HG03103 (cell line): ENCODE results near the gene LAMP1.
A peak's percentile ranks its signal among the peaks of the same experiment; 100 is the strongest.
"Not testable (repeated sequence)": the region's sequence is repeated elsewhere in the genome, so short reads cannot be mapped to it uniquely, and the experiment has no call there.

ENCODE experiments used
- ATAC-seq: cut with Tn5 transposase; IDR thresholded peaks from one replicate; pipeline ENCODE4 v1.9.1; 2021; ENCODE audit warnings: low read depth; ENCODE audit not compliant: unreplicated experiment

Gene LAMP1

GRCh38 chr13:113295776-113296175, 1.3 kb upstream of the LAMP1 start:
- no peak for ATAC-seq

DNA sequence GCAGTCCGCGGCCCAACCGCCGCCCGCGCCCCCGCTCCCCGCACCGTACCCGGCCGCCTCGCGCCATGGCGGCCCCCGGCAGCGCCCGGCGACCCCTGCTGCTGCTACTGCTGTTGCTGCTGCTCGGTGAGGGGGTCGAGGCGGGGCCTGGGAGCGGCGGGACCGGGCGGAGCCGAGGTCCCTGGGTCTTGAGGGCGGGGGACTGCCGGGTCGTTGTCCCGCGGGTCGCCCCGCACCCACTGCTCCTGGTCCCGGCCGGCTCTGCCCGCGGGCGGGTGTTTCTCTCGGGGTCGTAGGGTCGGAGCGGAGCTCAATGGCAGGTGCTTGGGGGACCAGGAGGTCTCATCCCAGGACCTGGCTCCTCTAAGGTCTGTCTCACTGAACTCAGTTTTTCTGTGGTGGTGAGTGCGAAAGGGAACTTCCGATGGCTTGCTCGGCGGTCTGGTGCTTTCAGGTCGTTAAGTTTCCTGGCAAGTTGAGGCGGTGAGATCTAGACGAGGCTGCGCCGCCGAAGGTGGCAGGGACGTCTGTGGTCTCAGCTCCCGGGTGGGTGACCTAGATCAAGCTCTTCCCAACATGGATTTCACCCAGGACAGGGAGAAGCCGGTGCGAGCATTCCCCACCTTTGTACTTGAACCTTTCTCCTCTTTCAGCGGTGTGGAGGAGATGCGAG, 467 bp downstream of the LAMP1 start:
- peak; percentile 18 for ATAC-seq

- no peak for ATAC-seq
Measured at GRCh38 chr13:113298043-113298945, 1.3 kb downstream of the LAMP1 start.

DNA sequence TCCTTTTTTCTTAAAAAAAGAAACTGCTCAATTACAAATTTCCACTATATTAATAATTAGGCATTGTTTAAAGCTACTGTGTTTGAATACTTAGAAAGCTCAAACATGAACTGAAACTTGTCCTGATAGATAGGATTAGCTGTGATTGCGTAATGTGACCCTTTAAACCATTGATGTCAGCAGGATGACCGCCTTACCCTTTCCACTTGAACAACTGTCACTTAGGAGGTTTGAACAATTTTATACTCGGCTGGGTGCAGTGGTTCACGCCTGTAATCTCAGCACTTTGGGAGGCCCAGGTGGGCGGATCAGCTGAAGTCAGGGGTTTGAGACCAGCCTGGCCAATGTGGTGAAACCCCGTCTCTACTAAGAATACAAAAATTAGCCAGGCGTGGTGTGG, 2.9 kb downstream of the LAMP1 start:
- ATAC-seq = no peak

DNA sequence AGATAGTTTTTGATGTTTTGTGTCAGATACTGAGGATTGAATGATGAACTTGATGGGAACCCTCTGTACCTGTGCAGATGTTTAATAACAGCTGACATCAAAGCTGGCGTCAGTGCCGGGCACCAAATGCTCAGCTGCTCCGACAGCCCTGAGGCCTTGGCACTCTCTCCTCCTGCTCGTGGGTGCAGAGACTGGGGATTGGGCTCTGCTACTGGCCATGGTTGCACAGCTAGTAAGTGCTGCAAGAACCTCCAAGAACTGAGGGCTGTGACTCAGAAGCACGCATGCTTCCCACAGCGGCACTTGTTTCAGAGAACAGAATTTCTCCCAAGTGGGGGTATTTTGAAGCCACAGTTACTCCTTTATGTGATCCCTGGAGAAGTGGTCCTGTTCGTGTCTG, 5.9 kb downstream of the LAMP1 start:
- no peak for ATAC-seq

DNA sequence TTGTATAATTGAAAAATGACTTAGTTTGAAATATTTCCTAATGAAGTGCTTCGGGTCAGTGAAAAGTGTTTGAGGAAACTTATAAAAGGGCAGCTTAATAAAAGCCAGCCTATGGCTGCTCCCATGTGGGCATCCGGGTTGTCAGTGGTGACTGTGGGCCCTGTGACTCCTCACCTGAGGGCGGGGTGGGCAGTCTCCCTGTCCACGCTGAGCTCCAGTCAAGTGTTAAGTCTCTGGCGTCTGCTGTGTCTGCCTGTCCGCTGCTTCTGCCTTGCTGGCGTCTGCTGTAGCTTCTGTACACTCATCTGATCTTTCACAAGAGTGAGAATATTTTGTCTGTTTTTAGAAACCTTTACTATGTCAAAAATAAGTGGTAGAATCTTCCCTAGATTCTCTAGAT, 7.1 kb downstream of the LAMP1 start:
- ATAC-seq = no peak

- ATAC-seq = no peak
Measured at GRCh38 chr13:113305208-113305607, 8.2 kb downstream of the LAMP1 start.

DNA sequence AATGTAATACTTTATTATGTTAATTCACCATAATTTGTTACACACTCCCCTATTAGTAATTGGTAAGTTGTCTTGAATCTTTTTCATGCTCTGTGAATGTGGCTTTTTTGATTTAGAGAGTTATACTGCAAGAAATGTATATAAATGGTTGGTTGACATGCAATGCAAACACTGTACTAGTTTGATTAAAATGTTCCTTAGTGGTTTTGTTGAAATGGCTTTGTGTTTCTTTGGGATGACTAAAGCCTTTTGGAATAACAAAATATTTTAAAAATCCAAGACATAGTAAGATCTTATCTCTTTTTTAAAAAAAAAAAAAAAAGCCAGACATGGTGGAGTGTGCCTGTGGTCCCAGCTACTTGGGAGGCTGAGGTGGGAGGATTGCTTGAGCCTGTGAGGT, 10.5 kb downstream of the LAMP1 start:
- ATAC-seq = no peak

- no peak for ATAC-seq
Measured at GRCh38 chr13:113309473-113309872, 12.4 kb downstream of the LAMP1 start.

- ATAC-seq = not testable (repeated sequence)
Measured at GRCh38 chr13:113314112-113314511, 17.1 kb downstream of the LAMP1 start.

- ATAC-seq = not testable (repeated sequence)
Measured at GRCh38 chr13:113314895-113315470, 17.9 kb downstream of the LAMP1 start.

DNA sequence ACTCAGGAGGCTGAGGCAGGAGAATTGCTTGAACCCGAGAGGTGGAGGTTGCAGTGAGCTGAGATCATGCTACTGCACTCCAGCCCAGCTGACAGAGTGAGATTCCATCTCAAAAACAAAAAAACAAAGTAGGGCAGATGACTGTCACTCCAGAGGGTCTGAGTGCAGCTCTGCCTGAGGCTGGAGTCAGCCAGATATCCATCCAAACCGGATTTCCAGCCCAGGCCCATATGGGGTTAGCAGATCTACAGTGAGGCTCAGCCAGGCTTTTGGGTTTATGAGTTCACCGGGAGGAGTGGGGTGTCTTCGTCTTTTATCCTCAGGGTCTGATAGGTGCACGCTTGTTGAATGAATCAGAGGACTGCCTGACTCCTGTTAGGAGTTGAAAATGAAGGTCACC, 19.0 kb downstream of the LAMP1 start:
- ATAC-seq = no peak

DNA sequence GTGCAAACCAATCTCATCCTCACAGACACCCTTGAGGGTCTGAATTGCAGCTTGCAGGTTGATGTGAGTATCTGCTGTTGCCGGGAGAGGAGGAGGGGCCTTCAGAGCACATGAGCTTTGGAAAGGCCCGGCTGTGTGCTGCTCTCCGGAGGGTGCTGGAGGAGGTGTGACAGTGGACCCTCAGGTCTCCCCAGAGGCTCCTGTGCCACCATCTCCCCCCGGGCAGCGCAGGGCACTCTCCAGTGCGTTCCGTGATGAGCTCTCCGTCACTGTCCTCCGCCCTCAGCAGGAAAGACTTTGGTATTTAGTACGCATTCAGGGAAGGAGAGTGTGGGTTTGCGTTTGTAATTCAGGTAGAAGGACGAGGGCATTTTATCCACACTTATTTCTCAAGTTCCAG, 20.0 kb downstream of the LAMP1 start:
- ATAC-seq = no peak

DNA sequence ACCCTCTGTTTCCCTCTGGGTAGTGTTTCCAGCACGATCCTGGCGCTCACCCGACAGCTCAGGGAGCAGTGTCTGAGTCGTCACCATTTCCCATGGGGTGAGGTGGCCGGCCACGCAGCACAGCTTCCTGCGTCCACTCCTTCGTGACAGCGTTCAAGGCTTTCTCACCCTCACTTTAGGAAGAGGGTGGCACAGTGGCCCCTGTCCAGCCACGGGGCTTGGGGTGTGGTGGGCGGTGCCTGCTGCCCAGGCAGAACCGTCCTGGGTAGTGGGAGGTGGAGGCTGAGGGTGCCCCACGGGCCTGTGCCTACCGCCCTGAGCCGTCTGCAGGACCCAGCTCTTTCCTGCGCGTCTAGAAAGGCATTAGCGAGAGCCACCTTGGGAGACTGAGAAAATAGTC, 21.9 kb downstream of the LAMP1 start:
- no peak for ATAC-seq

DNA sequence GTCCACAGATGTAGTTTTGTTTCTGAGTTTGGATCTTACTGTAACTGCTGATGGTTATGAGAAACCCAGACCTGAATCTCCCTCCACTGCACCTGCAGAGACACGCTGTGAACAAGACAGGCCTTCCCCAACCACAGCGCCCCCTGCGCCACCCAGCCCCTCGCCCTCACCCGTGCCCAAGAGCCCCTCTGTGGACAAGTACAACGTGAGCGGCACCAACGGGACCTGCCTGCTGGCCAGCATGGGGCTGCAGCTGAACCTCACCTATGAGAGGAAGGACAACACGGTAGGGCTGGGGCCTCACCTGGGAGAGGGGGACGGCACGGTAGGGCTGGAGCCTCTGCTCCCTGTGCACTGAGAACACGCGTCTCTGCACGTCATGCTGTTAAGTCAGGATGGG, 22.3 kb downstream of the LAMP1 start:
- no peak for ATAC-seq

DNA sequence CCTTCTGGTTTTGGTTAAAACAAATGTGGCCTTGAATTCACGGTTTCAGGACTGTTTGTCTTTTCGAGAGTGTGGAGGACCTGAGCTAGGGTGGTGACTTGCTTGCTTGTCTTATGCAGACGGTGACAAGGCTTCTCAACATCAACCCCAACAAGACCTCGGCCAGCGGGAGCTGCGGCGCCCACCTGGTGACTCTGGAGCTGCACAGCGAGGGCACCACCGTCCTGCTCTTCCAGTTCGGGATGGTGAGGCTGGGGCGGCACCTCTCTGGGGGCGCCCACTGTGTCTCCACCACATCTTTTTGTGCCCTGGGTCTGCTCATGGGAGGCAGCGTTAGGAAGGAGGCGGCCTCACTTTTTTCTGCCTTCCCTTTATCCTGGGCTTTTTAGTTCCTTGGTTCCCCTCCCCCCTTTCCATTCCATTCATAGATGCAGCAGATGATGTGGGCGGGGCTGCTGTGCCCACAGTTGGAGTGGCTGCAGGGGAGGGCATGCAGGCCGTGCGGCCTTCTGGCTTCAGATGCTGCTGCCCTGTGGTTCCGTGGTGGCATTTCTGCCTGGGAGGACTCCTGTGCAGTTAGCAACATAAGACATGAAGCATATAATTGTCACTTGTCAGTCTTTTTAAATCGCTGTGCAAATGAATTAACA, 23.3 kb downstream of the LAMP1 start:
- no peak for ATAC-seq

GRCh38 chr13:113321546-113321945, 24.5 kb downstream of the LAMP1 start:
- ATAC-seq = no peak

DNA sequence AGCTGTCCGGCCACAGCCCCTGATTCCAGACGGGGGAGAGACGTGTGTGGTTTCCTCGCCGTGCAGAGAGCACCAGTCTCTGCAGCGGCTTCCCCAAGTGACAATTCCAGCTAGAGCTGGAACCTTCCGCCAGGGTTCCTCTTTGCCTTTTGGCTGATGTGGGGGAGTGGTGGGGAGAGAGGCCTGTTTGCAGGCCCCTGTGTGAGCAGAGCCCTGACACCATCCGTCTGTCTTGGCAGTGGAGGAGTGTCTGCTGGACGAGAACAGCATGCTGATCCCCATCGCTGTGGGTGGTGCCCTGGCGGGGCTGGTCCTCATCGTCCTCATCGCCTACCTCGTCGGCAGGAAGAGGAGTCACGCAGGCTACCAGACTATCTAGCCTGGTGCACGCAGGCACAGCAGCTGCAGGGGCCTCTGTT, 25.0 kb downstream of the LAMP1 start:
- ATAC-seq = no peak

GRCh38 chr13:113322890-113323651, 26.0 kb downstream of the LAMP1 start:
- no peak for ATAC-seq

DNA sequence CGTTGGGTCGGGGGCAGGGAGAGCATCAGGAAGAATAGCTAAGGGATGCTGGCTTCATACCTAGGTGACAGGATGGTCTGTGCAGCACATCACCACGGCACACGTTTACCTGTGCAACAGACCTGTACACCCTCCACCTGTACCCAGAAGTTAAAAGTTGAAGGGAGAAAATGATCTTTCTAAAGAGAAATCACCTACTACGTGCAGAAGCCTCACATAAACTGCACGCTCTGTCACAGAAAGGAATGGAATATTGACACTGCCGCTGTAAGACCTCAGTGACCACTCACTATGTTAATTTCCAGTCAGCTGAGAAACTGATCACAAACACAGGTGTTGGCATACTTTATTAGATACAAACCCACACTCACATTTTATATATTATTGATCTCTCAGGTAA, 26.8 kb downstream of the LAMP1 start:
- no peak for ATAC-seq
